ENCODE results near the gene CRIM1.
"Not testable (repeated sequence)": the region's sequence is repeated elsewhere in the genome, so short reads cannot be mapped to it uniquely, and the experiment has no call there.

Gene CRIM1

GRCh38 chr2:36362291-36362690 lies 6.7 kb downstream of the CRIM1 start:
- H3K9ac ChIP-seq (ENCODE audit: low read depth, low read length), result peak overlapping the region; percentile 3; the same call in 1 of the 2 replicates
- WGBS, result 68% methylated on average over 3 of the region's 3 CpGs
- H3K36me3 ChIP-seq (ENCODE audit: insufficient read depth, low read length), result no peaks in the 10 kb centered on the region
- peaks cover 89% of the 10 kb centered on the region for H3K4me1 ChIP-seq (ENCODE audit: insufficient read depth, low read length)
- no peak overlapping the region for H3K27ac ChIP-seq (ENCODE audit: low read depth, low read length)
- no peaks in the 10 kb centered on the region for H3K27me3 ChIP-seq (ENCODE audit: insufficient read depth, low read length)
- H3K9me3 ChIP-seq (ENCODE audit: insufficient read depth, low read depth, low read length), result no peaks in the 10 kb centered on the region
- no peak overlapping the region for H3K4me3 ChIP-seq (ENCODE audit: low read length)

DNA sequence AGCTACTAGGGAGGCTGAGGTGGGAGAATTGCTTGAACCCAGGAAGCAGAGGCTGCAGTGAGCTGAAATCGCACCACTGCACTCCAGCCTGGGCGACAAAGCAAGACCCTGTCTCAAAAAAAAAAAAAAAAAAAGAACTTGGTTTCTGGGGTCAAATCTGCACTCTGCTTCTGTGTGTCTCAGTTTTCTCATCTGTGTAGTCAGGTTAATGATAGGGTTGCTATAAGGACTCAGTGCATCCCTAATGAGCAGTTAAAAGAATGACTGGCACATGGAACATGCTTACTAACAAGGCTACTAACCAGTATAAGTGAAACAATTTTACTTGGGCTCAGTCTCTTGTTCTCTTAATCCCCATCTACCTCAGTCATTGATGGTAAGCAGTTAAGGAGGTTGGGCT lies 7.5 kb downstream of the CRIM1 start:
- not testable (repeated sequence) for H3K9me3 ChIP-seq (ENCODE audit: insufficient read depth, low read depth, low read length); H3K27me3 ChIP-seq (ENCODE audit: insufficient read depth, low read length); H3K4me3 ChIP-seq (ENCODE audit: low read length); H3K27ac ChIP-seq (ENCODE audit: low read depth, low read length); H3K9ac ChIP-seq (ENCODE audit: low read depth, low read length); H3K36me3 ChIP-seq (ENCODE audit: insufficient read depth, low read length)
- 95% methylated on average over 2 of the region's 2 CpGs for WGBS
- H3K4me1 ChIP-seq (ENCODE audit: insufficient read depth, low read length), result peaks cover 96% of the 10 kb centered on the region

- Histone ChIP-seq H3K27me3 (ENCODE audit: insufficient read depth, low read length) (no peaks in the 10 kb centered on the region), H3K4me1 (ENCODE audit: insufficient read depth, low read length) (peaks cover 96% of the 10 kb centered on the region), H3K4me3 (ENCODE audit: low read length) (peak overlapping the region; percentile 21; the same call in 1 of the 2 replicates), H3K9me3 (ENCODE audit: insufficient read depth, low read depth, low read length) (no peaks in the 10 kb centered on the region), H3K27ac (ENCODE audit: low read depth, low read length) (peak overlapping the region; percentile 53), H3K9ac (ENCODE audit: low read depth, low read length) (no peak overlapping the region), H3K36me3 (ENCODE audit: insufficient read depth, low read length) (0 out of 2 replicates have a peak, but pooled peaks cover 7% of the 10 kb centered on the region)
- WGBS, result 40% methylated on average over 2 of the region's 3 CpGs
Measured at GRCh38 chr2:36366491-36367120, 11.0 kb downstream of the CRIM1 start.

- H3K36me3 ChIP-seq (ENCODE audit: insufficient read depth, low read length), result 0 out of 2 replicates have a peak, but pooled peaks cover 7% of the 10 kb centered on the region
- no peaks in the 10 kb centered on the region for H3K9me3 ChIP-seq (ENCODE audit: insufficient read depth, low read depth, low read length)
- H3K9ac ChIP-seq (ENCODE audit: low read depth, low read length), result peak overlapping the region; percentile 10; the same call in 1 of the 2 replicates
- H3K27me3 ChIP-seq (ENCODE audit: insufficient read depth, low read length), result no peaks in the 10 kb centered on the region
- H3K27ac ChIP-seq (ENCODE audit: low read depth, low read length), result peak overlapping the region; percentile 77
- WGBS, result 57% methylated on average over 4 of the region's 4 CpGs
- peaks cover 96% of the 10 kb centered on the region for H3K4me1 ChIP-seq (ENCODE audit: insufficient read depth, low read length)
- peak overlapping the region; percentile 30 for H3K4me3 ChIP-seq (ENCODE audit: low read length)
Measured at GRCh38 chr2:36367486-36367885, 11.9 kb downstream of the CRIM1 start.

- H3K27ac ChIP-seq (ENCODE audit: low read depth, low read length), result peak overlapping the region; percentile 77
- peaks cover 97% of the 10 kb centered on the region for H3K4me1 ChIP-seq (ENCODE audit: insufficient read depth, low read length)
- 0 out of 2 replicates have a peak, but pooled peaks cover 7% of the 10 kb centered on the region for H3K36me3 ChIP-seq (ENCODE audit: insufficient read depth, low read length)
- peak overlapping the region; percentile 10; the same call in 1 of the 2 replicates for H3K9ac ChIP-seq (ENCODE audit: low read depth, low read length)
- no peaks in the 10 kb centered on the region for H3K27me3 ChIP-seq (ENCODE audit: insufficient read depth, low read length)
- no peaks in the 10 kb centered on the region for H3K9me3 ChIP-seq (ENCODE audit: insufficient read depth, low read depth, low read length)
- WGBS, result 35% methylated on average over 5 of the region's 5 CpGs
- peak overlapping the region; percentile 30 for H3K4me3 ChIP-seq (ENCODE audit: low read length)
Measured at GRCh38 chr2:36367895-36368353, 12.3 kb downstream of the CRIM1 start.

DNA sequence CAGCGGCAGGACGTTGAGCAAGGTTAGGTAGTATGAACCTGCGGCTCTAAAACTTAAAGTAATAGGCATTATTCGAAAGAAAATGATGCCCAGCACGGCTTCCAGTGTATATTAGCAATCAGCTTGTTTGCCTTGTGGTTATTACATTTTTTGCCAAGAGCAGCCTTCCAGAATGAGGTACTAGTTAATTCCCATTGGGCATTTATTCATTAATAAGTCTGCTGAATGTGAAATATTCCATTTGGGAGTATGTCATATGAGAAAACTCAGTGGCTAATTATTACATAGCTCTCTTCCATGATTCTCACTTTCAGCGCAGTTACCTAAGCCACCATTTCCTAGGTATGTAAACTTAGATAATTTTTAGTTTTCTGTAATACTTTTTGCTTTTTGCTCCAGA lies 12.9 kb downstream of the CRIM1 start:
- WGBS, result 91% methylated on average over 5 of the region's 6 CpGs
- 0 out of 2 replicates have a peak overlapping the region, but pooled peaks have one; percentile 10 for H3K9ac ChIP-seq (ENCODE audit: low read depth, low read length)
- H3K36me3 ChIP-seq (ENCODE audit: insufficient read depth, low read length), result 0 out of 2 replicates have a peak, but pooled peaks cover 7% of the 10 kb centered on the region
- H3K27ac ChIP-seq (ENCODE audit: low read depth, low read length), result peak overlapping the region; percentile 77
- no peak overlapping the region for H3K4me3 ChIP-seq (ENCODE audit: low read length)
- no peaks in the 10 kb centered on the region for H3K9me3 ChIP-seq (ENCODE audit: insufficient read depth, low read depth, low read length)
- no peaks in the 10 kb centered on the region for H3K27me3 ChIP-seq (ENCODE audit: insufficient read depth, low read length)
- peaks cover 98% of the 10 kb centered on the region for H3K4me1 ChIP-seq (ENCODE audit: insufficient read depth, low read length)

GRCh38 chr2:36369163-36369562 lies 13.6 kb downstream of the CRIM1 start:
- Histone ChIP-seq H3K27ac (ENCODE audit: low read depth, low read length) (no peak overlapping the region), H3K4me1 (ENCODE audit: insufficient read depth, low read length) (peaks cover 97% of the 10 kb centered on the region), H3K9me3 (ENCODE audit: insufficient read depth, low read depth, low read length) (no peaks in the 10 kb centered on the region), H3K9ac (ENCODE audit: low read depth, low read length) (no peak overlapping the region), H3K4me3 (ENCODE audit: low read length) (no peak overlapping the region), H3K36me3 (ENCODE audit: insufficient read depth, low read length) (0 out of 2 replicates have a peak, but pooled peaks cover 7% of the 10 kb centered on the region), H3K27me3 (ENCODE audit: insufficient read depth, low read length) (no peaks in the 10 kb centered on the region)
- 80% methylated on average over 1 of the region's 1 CpG for WGBS

GRCh38 chr2:36369716-36370115 lies 14.1 kb downstream of the CRIM1 start:
- 84% methylated on average over 4 of the region's 4 CpGs for WGBS
- H3K9ac ChIP-seq (ENCODE audit: low read depth, low read length), result no peak overlapping the region
- H3K4me3 ChIP-seq (ENCODE audit: low read length), result no peak overlapping the region
- H3K27ac ChIP-seq (ENCODE audit: low read depth, low read length), result no peak overlapping the region; the same call in 1 of the 2 replicates
- no peaks in the 10 kb centered on the region for H3K9me3 ChIP-seq (ENCODE audit: insufficient read depth, low read depth, low read length)
- 0 out of 2 replicates have a peak, but pooled peaks cover 7% of the 10 kb centered on the region for H3K36me3 ChIP-seq (ENCODE audit: insufficient read depth, low read length)
- peaks cover 97% of the 10 kb centered on the region for H3K4me1 ChIP-seq (ENCODE audit: insufficient read depth, low read length)
- H3K27me3 ChIP-seq (ENCODE audit: insufficient read depth, low read length), result no peaks in the 10 kb centered on the region

GRCh38 chr2:36370281-36370680 lies 14.7 kb downstream of the CRIM1 start:
- H3K36me3 ChIP-seq (ENCODE audit: insufficient read depth, low read length), result 0 out of 2 replicates have a peak, but pooled peaks cover 7% of the 10 kb centered on the region
- peaks cover 97% of the 10 kb centered on the region for H3K4me1 ChIP-seq (ENCODE audit: insufficient read depth, low read length)
- H3K27me3 ChIP-seq (ENCODE audit: insufficient read depth, low read length), result no peaks in the 10 kb centered on the region
- no peaks in the 10 kb centered on the region for H3K9me3 ChIP-seq (ENCODE audit: insufficient read depth, low read depth, low read length)
- H3K4me3 ChIP-seq (ENCODE audit: low read length), result no peak overlapping the region
- no peak overlapping the region for H3K9ac ChIP-seq (ENCODE audit: low read depth, low read length)
- H3K27ac ChIP-seq (ENCODE audit: low read depth, low read length), result peak overlapping the region; percentile 28; the same call in 1 of the 2 replicates

GRCh38 chr2:36371070-36371874 lies 15.7 kb downstream of the CRIM1 start:
- H3K4me1 ChIP-seq (ENCODE audit: insufficient read depth, low read length), result peaks cover 100% of the 10 kb centered on the region
- H3K27ac ChIP-seq (ENCODE audit: low read depth, low read length), result peak overlapping the region; percentile 59

DNA sequence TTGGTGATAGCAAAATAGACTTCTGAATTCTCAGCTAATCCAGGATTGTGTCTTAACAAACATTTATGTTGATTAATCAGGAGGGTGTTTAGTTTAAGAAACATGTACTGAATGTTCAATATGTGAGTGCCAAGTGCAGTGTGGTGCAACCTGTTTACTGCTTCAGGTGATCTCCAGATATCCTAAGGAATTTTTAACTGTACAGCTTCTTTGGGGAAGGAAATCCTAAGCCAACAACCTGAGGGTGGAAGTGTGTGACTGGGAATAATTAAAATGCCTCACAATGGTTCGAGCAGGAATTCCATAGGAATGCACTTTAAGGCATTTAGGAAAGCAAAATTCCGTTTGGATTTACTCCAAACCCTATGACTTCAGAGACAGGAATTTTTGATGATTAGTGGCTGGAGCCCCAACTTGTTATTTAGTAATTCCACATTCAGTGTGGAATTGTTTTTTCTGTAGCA lies 16.4 kb downstream of the CRIM1 start:
- H3K4me3 ChIP-seq (ENCODE audit: low read length), result peak overlapping the region; percentile 15; the same call in 1 of the 2 replicates
- WGBS, result 41% methylated on average over 2 of the region's 2 CpGs
- peaks cover 100% of the 10 kb centered on the region for H3K4me1 ChIP-seq (ENCODE audit: insufficient read depth, low read length)
- 0 out of 2 replicates have a peak, but pooled peaks cover 7% of the 10 kb centered on the region for H3K36me3 ChIP-seq (ENCODE audit: insufficient read depth, low read length)
- H3K27ac ChIP-seq (ENCODE audit: low read depth, low read length), result peak overlapping the region; percentile 59
- H3K27me3 ChIP-seq (ENCODE audit: insufficient read depth, low read length), result no peaks in the 10 kb centered on the region
- H3K9ac ChIP-seq (ENCODE audit: low read depth, low read length), result peak overlapping the region; percentile 56; the same call in 1 of the 2 replicates
- H3K9me3 ChIP-seq (ENCODE audit: insufficient read depth, low read depth, low read length), result no peaks in the 10 kb centered on the region

More at GRCh38 chr2:36371070-36371874, 15.7 kb downstream of the CRIM1 start:
- Histone ChIP-seq H3K36me3 (ENCODE audit: insufficient read depth, low read length) (0 out of 2 replicates have a peak, but pooled peaks cover 7% of the 10 kb centered on the region), H3K9ac (ENCODE audit: low read depth, low read length) (peak overlapping the region; percentile 56; the same call in 1 of the 2 replicates), H3K4me3 (ENCODE audit: low read length) (peak overlapping the region; percentile 15; the same call in 1 of the 2 replicates), H3K27me3 (ENCODE audit: insufficient read depth, low read length) (no peaks in the 10 kb centered on the region), H3K9me3 (ENCODE audit: insufficient read depth, low read depth, low read length) (no peaks in the 10 kb centered on the region)
- 67% methylated on average over 9 of the region's 9 CpGs for WGBS

Measured in HUES64 (cell line).